ENCODE measurements around the gene CHAC2. TPM values are rescaled to one million over a fixed set of nuclear protein-coding genes. Genes with fewer than 3 reads are reported as not detected.

Gene CHAC2
- total RNA-seq, 1 donor from 2014 or later = 2.2 TPM

- no peaks in the 10 kb centered on the region for H3K27me3 Mint-ChIP-seq (ENCODE audit: unreplicated experiment)
- H3K4me1 Mint-ChIP-seq (ENCODE audit: unreplicated experiment) = peaks cover 27% of the 10 kb centered on the region
- H3K4me3 Mint-ChIP-seq (ENCODE audit: unreplicated experiment) = no peak overlapping the region
- TF ChIP-seq, protein P1, sequence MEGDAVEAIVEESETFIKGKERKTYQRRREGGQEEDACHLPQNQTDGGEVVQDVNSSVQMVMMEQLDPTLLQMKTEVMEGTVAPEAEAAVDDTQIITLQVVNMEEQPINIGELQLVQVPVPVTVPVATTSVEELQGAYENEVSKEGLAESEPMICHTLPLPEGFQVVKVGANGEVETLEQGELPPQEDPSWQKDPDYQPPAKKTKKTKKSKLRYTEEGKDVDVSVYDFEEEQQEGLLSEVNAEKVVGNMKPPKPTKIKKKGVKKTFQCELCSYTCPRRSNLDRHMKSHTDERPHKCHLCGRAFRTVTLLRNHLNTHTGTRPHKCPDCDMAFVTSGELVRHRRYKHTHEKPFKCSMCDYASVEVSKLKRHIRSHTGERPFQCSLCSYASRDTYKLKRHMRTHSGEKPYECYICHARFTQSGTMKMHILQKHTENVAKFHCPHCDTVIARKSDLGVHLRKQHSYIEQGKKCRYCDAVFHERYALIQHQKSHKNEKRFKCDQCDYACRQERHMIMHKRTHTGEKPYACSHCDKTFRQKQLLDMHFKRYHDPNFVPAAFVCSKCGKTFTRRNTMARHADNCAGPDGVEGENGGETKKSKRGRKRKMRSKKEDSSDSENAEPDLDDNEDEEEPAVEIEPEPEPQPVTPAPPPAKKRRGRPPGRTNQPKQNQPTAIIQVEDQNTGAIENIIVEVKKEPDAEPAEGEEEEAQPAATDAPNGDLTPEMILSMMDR (IDR thresholded peaks at IDR 0.05) = no peak
- H3K27ac Mint-ChIP-seq (ENCODE audit: unreplicated experiment) = peak overlapping the region; percentile 28
- no peak for DNase-seq (ENCODE audit: extremely low spot score, unreplicated experiment)
- no peaks in the 10 kb centered on the region for H3K9me3 Mint-ChIP-seq (ENCODE audit: unreplicated experiment)
- H3K36me3 Mint-ChIP-seq (ENCODE audit: unreplicated experiment) = peaks cover 37% of the 10 kb centered on the region
These were observed 23.1 kb upstream of the CHAC2 start for GRCh38 chr2:53744395-53745065.

GRCh38 chr2:53750041-53750768 lies 17.4 kb upstream of the CHAC2 start:
- H3K27ac Mint-ChIP-seq (ENCODE audit: unreplicated experiment) = no peak overlapping the region
- DNase-seq (ENCODE audit: extremely low spot score, unreplicated experiment) = no peak
- no peaks in the 10 kb centered on the region for H3K27me3 Mint-ChIP-seq (ENCODE audit: unreplicated experiment)
- no peaks in the 10 kb centered on the region for H3K9me3 Mint-ChIP-seq (ENCODE audit: unreplicated experiment)
- H3K36me3 Mint-ChIP-seq (ENCODE audit: unreplicated experiment) = peaks cover 29% of the 10 kb centered on the region
- H3K4me3 Mint-ChIP-seq (ENCODE audit: unreplicated experiment) = no peak overlapping the region
- TF ChIP-seq, protein P1 (IDR thresholded peaks at IDR 0.05) = no peak
- H3K4me1 Mint-ChIP-seq (ENCODE audit: unreplicated experiment) = peaks cover 3% of the 10 kb centered on the region

- Mint-ChIP-seq H3K27ac (ENCODE audit: unreplicated experiment) (no peak overlapping the region), H3K4me1 (ENCODE audit: unreplicated experiment) (no peaks in the 10 kb centered on the region), H3K36me3 (ENCODE audit: unreplicated experiment) (peaks cover 30% of the 10 kb centered on the region), H3K4me3 (ENCODE audit: unreplicated experiment) (no peak overlapping the region), H3K9me3 (ENCODE audit: unreplicated experiment) (no peaks in the 10 kb centered on the region), H3K27me3 (ENCODE audit: unreplicated experiment) (no peaks in the 10 kb centered on the region)
- TF ChIP-seq, protein P1 (IDR thresholded peaks at IDR 0.05) = no peak
- no peak for DNase-seq (ENCODE audit: extremely low spot score, unreplicated experiment)
These were observed 15.9 kb upstream of the CHAC2 start for GRCh38 chr2:53751728-53752127.

DNA sequence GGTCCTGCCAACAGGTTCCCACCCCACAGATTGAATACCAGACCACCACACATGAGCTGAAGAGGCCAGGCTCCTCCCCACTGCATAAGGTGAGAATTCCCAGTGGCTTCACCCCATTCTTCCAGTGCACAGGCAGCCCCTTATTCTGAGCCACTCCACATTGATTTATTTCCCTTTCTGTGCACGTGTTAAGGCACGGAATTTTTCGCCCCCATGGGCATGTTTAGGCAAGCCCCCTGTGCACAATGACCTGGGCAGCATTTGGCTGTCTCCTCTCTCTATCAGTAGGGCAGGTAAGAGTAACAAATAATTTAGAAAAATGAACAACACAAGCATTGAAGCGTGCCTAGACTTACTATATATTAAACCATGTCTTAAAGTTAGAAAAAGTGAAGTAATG lies 15.2 kb upstream of the CHAC2 start:
- Mint-ChIP-seq H3K4me3 (ENCODE audit: unreplicated experiment) (no peak overlapping the region), H3K4me1 (ENCODE audit: unreplicated experiment) (no peaks in the 10 kb centered on the region), H3K9me3 (ENCODE audit: unreplicated experiment) (no peaks in the 10 kb centered on the region), H3K27ac (ENCODE audit: unreplicated experiment) (no peak overlapping the region), H3K36me3 (ENCODE audit: unreplicated experiment) (peaks cover 36% of the 10 kb centered on the region), H3K27me3 (ENCODE audit: unreplicated experiment) (no peaks in the 10 kb centered on the region)
- TF ChIP-seq, protein P1 (IDR thresholded peaks at IDR 0.05) = no peak
- no peak for DNase-seq (ENCODE audit: extremely low spot score, unreplicated experiment)

- Mint-ChIP-seq H3K9me3 (ENCODE audit: unreplicated experiment) (no peaks in the 10 kb centered on the region), H3K36me3 (ENCODE audit: unreplicated experiment) (peaks cover 33% of the 10 kb centered on the region), H3K4me1 (ENCODE audit: unreplicated experiment) (no peaks in the 10 kb centered on the region), H3K27ac (ENCODE audit: unreplicated experiment) (no peak overlapping the region), H3K27me3 (ENCODE audit: unreplicated experiment) (no peaks in the 10 kb centered on the region), H3K4me3 (ENCODE audit: unreplicated experiment) (no peak overlapping the region)
- TF ChIP-seq, protein P1 (IDR thresholded peaks at IDR 0.05) = no peak
- DNase-seq (ENCODE audit: extremely low spot score, unreplicated experiment) = no peak
These were observed 14.6 kb upstream of the CHAC2 start for GRCh38 chr2:53753041-53753440.

All from osteocyte (in vitro differentiated cells).